ENCODE measurements around the gene CD82. TPM values are rescaled to one million over a fixed set of nuclear protein-coding genes. Genes with fewer than 3 reads are reported as not detected.
"Not testable (repeated sequence)": the region's sequence is repeated elsewhere in the genome, so short reads cannot be mapped to it uniquely, and the experiment has no call there.

Gene CD82
- total RNA-seq, 1 experiment from 2014 or later: 26.1 TPM

GRCh38 chr11:44548032-44548695, 17.3 kb upstream of the CD82 start:
- H3K36me3 ChIP-seq (ENCODE audit: control insufficient read depth, insufficient read depth, low read length): no peaks in the 10 kb centered on the region
- H3K27me3 ChIP-seq (ENCODE audit: control insufficient read depth, insufficient read depth, low read length): no peaks in the 10 kb centered on the region
- no TSS peak for BruUV-seq (replicated peaks)
- TF ChIP-seq SIN3A (IDR thresholded peaks at IDR 0.05; ENCODE audit: borderline replicate concordance, insufficient read depth, low read depth, low read length) (no peak), POLR2AphosphoS5 (IDR thresholded peaks at IDR 0.05; ENCODE audit: low read depth, low read length) (no peak)
- ATAC-seq: no peak
- no peaks in the 10 kb centered on the region for H3K9me3 ChIP-seq (ENCODE audit: control insufficient read depth, insufficient read depth, low read depth, low read length)
- in situ Hi-C loops (cut with HindIII; ENCODE audit: low pct_unique_long_range_greater_than_20kb, low sequenced_read_pairs) (no loop called here), intact Hi-C loops (cut with micrococcal nuclease; ENCODE audit: unreplicated experiment) (no loop called here)
- no peak overlapping the region for H3K4me3 ChIP-seq (ENCODE audit: low read depth in 2 of 2, low read length in 2 of 2)
- H3K27ac ChIP-seq (ENCODE audit: low read length): no peak overlapping the region
- ChIA-PET CTCF (no interaction called here), POLR2A (no interaction called here)
- no peak for DNase-seq (ENCODE audit: low read depth, low spot score)
- no peaks in the 10 kb centered on the region for H3K4me1 ChIP-seq (ENCODE audit: control insufficient read depth, insufficient read depth, low read length)

DNA sequence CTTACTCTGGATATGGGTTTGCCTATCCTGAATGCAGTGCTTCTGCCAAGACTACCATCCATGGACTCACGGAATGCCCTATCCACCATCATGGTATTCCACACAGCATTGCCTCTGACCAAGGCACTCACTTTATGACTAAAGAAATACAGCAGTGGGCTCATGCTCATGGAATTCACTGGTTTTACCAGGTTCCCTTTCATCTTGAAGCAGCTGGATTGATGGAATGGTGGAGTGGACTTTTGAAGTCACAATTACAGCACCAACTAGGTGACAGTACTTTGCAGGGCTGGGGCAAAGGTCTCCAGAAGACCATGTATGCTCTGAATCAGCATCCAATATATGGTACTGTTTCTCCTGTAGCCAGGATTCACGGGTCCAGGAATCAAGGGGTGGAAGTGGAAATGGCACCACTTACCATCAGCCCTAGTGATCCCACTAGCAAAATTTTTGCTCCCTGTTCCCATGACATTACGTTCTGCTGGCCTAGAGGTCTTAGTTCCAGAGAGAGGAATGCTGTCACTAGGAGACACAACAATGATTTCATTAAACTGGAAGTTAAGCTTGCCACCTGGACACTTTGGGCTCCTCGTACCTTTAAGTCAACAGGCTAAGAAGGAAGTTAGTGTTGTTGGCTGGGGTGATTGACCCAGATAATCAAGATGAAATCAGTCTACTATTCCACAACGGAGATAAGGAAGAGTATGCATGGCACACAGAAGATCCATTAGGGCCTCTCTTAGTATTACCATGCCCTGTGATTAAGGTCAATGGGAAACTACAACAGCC, 16.3 kb upstream of the CD82 start:
- H3K4me3 ChIP-seq (ENCODE audit: low read depth in 2 of 2, low read length in 2 of 2); H3K9me3 ChIP-seq (ENCODE audit: control insufficient read depth, insufficient read depth, low read depth, low read length); BruUV-seq (replicated peaks); in situ Hi-C loops (cut with HindIII; ENCODE audit: low pct_unique_long_range_greater_than_20kb, low sequenced_read_pairs); H3K27me3 ChIP-seq (ENCODE audit: control insufficient read depth, insufficient read depth, low read length); intact Hi-C loops (cut with micrococcal nuclease; ENCODE audit: unreplicated experiment); H3K27ac ChIP-seq (ENCODE audit: low read length); H3K4me1 ChIP-seq (ENCODE audit: control insufficient read depth, insufficient read depth, low read length); DNase-seq (ENCODE audit: low read depth, low spot score); CTCF ChIA-PET; POLR2A ChIA-PET; H3K36me3 ChIP-seq (ENCODE audit: control insufficient read depth, insufficient read depth, low read length); ATAC-seq: not testable (repeated sequence)

- POLR2A ChIA-PET: no interaction called here
- intact Hi-C loops (cut with micrococcal nuclease; ENCODE audit: unreplicated experiment) (no loop called here), in situ Hi-C loops (cut with HindIII; ENCODE audit: low pct_unique_long_range_greater_than_20kb, low sequenced_read_pairs) (no loop called here)
- BruUV-seq (replicated peaks): no TSS peak
- ATAC-seq: no peak
- Histone ChIP-seq H3K36me3 (ENCODE audit: control insufficient read depth, insufficient read depth, low read length) (no peaks in the 10 kb centered on the region), H3K9me3 (ENCODE audit: control insufficient read depth, insufficient read depth, low read depth, low read length) (no peaks in the 10 kb centered on the region), H3K27me3 (ENCODE audit: control insufficient read depth, insufficient read depth, low read length) (no peaks in the 10 kb centered on the region), H3K4me3 (ENCODE audit: low read depth in 2 of 2, low read length in 2 of 2) (no peak overlapping the region), H3K4me1 (ENCODE audit: control insufficient read depth, insufficient read depth, low read length) (no peaks in the 10 kb centered on the region), H3K27ac (ENCODE audit: low read length) (no peak overlapping the region)
- CTCF ChIA-PET: no interaction called here
- no peak for DNase-seq (ENCODE audit: low read depth, low spot score)
- TF ChIP-seq SIN3A (IDR thresholded peaks at IDR 0.05; ENCODE audit: borderline replicate concordance, insufficient read depth, low read depth, low read length) (no peak), POLR2AphosphoS5 (IDR thresholded peaks at IDR 0.05; ENCODE audit: low read depth, low read length) (no peak), TCF7L2 (IDR thresholded peaks at IDR 0.05; ENCODE audit: low read depth, low read length) (no peak)
- TF ChIP-seq, protein P1, sequence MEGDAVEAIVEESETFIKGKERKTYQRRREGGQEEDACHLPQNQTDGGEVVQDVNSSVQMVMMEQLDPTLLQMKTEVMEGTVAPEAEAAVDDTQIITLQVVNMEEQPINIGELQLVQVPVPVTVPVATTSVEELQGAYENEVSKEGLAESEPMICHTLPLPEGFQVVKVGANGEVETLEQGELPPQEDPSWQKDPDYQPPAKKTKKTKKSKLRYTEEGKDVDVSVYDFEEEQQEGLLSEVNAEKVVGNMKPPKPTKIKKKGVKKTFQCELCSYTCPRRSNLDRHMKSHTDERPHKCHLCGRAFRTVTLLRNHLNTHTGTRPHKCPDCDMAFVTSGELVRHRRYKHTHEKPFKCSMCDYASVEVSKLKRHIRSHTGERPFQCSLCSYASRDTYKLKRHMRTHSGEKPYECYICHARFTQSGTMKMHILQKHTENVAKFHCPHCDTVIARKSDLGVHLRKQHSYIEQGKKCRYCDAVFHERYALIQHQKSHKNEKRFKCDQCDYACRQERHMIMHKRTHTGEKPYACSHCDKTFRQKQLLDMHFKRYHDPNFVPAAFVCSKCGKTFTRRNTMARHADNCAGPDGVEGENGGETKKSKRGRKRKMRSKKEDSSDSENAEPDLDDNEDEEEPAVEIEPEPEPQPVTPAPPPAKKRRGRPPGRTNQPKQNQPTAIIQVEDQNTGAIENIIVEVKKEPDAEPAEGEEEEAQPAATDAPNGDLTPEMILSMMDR (IDR thresholded peaks at IDR 0.05): no peak
- TF ChIP-seq, protein P2, sequence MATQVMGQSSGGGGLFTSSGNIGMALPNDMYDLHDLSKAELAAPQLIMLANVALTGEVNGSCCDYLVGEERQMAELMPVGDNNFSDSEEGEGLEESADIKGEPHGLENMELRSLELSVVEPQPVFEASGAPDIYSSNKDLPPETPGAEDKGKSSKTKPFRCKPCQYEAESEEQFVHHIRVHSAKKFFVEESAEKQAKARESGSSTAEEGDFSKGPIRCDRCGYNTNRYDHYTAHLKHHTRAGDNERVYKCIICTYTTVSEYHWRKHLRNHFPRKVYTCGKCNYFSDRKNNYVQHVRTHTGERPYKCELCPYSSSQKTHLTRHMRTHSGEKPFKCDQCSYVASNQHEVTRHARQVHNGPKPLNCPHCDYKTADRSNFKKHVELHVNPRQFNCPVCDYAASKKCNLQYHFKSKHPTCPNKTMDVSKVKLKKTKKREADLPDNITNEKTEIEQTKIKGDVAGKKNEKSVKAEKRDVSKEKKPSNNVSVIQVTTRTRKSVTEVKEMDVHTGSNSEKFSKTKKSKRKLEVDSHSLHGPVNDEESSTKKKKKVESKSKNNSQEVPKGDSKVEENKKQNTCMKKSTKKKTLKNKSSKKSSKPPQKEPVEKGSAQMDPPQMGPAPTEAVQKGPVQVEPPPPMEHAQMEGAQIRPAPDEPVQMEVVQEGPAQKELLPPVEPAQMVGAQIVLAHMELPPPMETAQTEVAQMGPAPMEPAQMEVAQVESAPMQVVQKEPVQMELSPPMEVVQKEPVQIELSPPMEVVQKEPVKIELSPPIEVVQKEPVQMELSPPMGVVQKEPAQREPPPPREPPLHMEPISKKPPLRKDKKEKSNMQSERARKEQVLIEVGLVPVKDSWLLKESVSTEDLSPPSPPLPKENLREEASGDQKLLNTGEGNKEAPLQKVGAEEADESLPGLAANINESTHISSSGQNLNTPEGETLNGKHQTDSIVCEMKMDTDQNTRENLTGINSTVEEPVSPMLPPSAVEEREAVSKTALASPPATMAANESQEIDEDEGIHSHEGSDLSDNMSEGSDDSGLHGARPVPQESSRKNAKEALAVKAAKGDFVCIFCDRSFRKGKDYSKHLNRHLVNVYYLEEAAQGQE (IDR thresholded peaks at IDR 0.05; ENCODE audit: insufficient read depth in 1 of 2, low read depth in 2 of 2, low read length in 1 of 2): no peak
These were observed 15.3 kb upstream of the CD82 start for GRCh38 chr11:44550123-44550522.
